Measurements from ENCODE around the gene RPL29. TPM values are rescaled to one million over a fixed set of nuclear protein-coding genes. Genes with fewer than 3 reads are reported as not detected.

Gene RPL29
- total RNA-seq, 1 donor from 2014 or later, result 872 TPM

- no peak overlapping the region for H3K4me3 Mint-ChIP-seq (ENCODE audit: unreplicated experiment)
- peaks cover 1% of the 10 kb centered on the region for H3K36me3 ChIP-seq (ENCODE audit: insufficient read depth, low read length)
- peaks cover 4% of the 10 kb centered on the region for H3K36me3 Mint-ChIP-seq (ENCODE audit: low read depth, unreplicated experiment)
- peaks cover 6% of the 10 kb centered on the region for H3K4me1 Mint-ChIP-seq (ENCODE audit: low read depth, unreplicated experiment)
- H3K79me2 ChIP-seq (ENCODE audit: insufficient read depth, low read length), result peaks cover 9% of the 10 kb centered on the region
- H3K4me3 ChIP-seq (ENCODE audit: insufficient read depth, low read depth, low read length), result no peak overlapping the region
- H3K9ac ChIP-seq (ENCODE audit: low read length), result no peak overlapping the region
- DNase-seq (ENCODE audit: low read depth), result no peak
- H3K27me3 Mint-ChIP-seq (ENCODE audit: low read depth, unreplicated experiment), result peaks cover 10% of the 10 kb centered on the region
- no peak overlapping the region for H3K27ac ChIP-seq (ENCODE audit: low read depth, low read length)
- H3K4me2 ChIP-seq (ENCODE audit: low read length), result no peak overlapping the region
- peaks cover 8% of the 10 kb centered on the region for H3K4me1 ChIP-seq (ENCODE audit: insufficient read depth, low read length)
- H3K27ac Mint-ChIP-seq (ENCODE audit: unreplicated experiment), result no peak overlapping the region
- no peak overlapping the region for H2AFZ ChIP-seq (ENCODE audit: low read depth, low read length)
- no peaks in the 10 kb centered on the region for H4K20me1 ChIP-seq (ENCODE audit: insufficient read depth, low read length)
- no peaks in the 10 kb centered on the region for H3K27me3 ChIP-seq (ENCODE audit: insufficient read depth, low read length)
- H3K9me3 Mint-ChIP-seq (ENCODE audit: unreplicated experiment), result no peaks in the 10 kb centered on the region
- no peaks in the 10 kb centered on the region for H3K9me3 ChIP-seq (ENCODE audit: insufficient read depth, low read depth, low read length)
- TF ChIP-seq CTCF (IDR thresholded peaks at IDR 0.05; ENCODE audit: insufficient read depth, low read depth, low read length) (no peak), EZH2 (IDR thresholded peaks at IDR 0.05; ENCODE audit: insufficient read depth, low read length) (no peak)
- FAIRE-seq, result no peak
Observed at GRCh38 chr3:51999846-52000245, 4.2 kb upstream of the RPL29 start.

DNA sequence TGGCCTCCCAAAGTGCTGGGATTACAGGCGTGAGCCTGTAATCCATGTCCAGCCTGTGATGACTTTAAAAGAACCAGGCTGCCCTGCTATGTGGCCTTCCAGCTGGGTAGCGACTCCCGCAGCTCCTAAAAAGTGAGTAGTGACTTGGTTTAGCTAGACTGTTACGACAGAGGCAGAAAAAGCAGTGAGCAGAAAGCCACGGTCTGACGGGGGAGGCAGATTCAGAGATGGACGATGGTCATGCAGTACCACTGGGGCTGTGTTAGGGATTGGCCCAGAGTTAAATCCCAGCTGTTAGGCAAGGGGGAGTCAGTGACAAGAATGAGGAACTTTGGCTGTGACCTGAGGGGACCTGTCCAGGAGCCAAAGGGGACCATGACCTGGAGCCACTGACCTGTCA is 3.1 kb upstream of the RPL29 start:
- no peak overlapping the region for H2AFZ ChIP-seq (ENCODE audit: low read depth, low read length)
- peaks cover 13% of the 10 kb centered on the region for H3K4me1 Mint-ChIP-seq (ENCODE audit: low read depth, unreplicated experiment)

More for the DNA sequence above, 3.1 kb upstream of the RPL29 start:
- Mint-ChIP-seq H3K4me3 (ENCODE audit: unreplicated experiment) (no peak overlapping the region), H3K9me3 (ENCODE audit: unreplicated experiment) (no peaks in the 10 kb centered on the region), H3K27me3 (ENCODE audit: low read depth, unreplicated experiment) (peaks cover 10% of the 10 kb centered on the region), H3K27ac (ENCODE audit: unreplicated experiment) (no peak overlapping the region), H3K36me3 (ENCODE audit: low read depth, unreplicated experiment) (peaks cover 11% of the 10 kb centered on the region)
- Histone ChIP-seq H3K79me2 (ENCODE audit: insufficient read depth, low read length) (peaks cover 19% of the 10 kb centered on the region), H3K36me3 (ENCODE audit: insufficient read depth, low read length) (peaks cover 11% of the 10 kb centered on the region), H3K27ac (ENCODE audit: low read depth, low read length) (no peak overlapping the region), H3K4me2 (ENCODE audit: low read length) (no peak overlapping the region), H4K20me1 (ENCODE audit: insufficient read depth, low read length) (peaks cover 8% of the 10 kb centered on the region), H3K4me3 (ENCODE audit: insufficient read depth, low read depth, low read length) (no peak overlapping the region), H3K27me3 (ENCODE audit: insufficient read depth, low read length) (no peaks in the 10 kb centered on the region), H3K9ac (ENCODE audit: low read length) (no peak overlapping the region), H3K9me3 (ENCODE audit: insufficient read depth, low read depth, low read length) (no peaks in the 10 kb centered on the region), H3K4me1 (ENCODE audit: insufficient read depth, low read length) (peaks cover 18% of the 10 kb centered on the region)
- no peak for TF ChIP-seq EZH2 (IDR thresholded peaks at IDR 0.05; ENCODE audit: insufficient read depth, low read length)
- TF ChIP-seq CTCF (IDR thresholded peaks at IDR 0.05; ENCODE audit: insufficient read depth, low read depth, low read length), result no peak
- FAIRE-seq, result no peak
- DNase-seq (ENCODE audit: low read depth), result no peak
